SK-N-MC (cell line): ENCODE measurements around the gene PIK3CD.

Experiments used
- EZH2 ChIP-seq: fragments of 200-600 bp; sonication (generic); IDR thresholded peaks from one replicate; pipeline ENCODE4 v1.6.1; 2017; ENCODE audit warnings: antibody characterized with exemption
- POLR2AphosphoS5 ChIP-seq: IDR thresholded peaks from 2 replicates; pipeline ENCODE4 v1.6.1; 2012; ENCODE audit warnings: mild to moderate bottlenecking, low read depth, low read length, borderline replicate concordance

DNA sequence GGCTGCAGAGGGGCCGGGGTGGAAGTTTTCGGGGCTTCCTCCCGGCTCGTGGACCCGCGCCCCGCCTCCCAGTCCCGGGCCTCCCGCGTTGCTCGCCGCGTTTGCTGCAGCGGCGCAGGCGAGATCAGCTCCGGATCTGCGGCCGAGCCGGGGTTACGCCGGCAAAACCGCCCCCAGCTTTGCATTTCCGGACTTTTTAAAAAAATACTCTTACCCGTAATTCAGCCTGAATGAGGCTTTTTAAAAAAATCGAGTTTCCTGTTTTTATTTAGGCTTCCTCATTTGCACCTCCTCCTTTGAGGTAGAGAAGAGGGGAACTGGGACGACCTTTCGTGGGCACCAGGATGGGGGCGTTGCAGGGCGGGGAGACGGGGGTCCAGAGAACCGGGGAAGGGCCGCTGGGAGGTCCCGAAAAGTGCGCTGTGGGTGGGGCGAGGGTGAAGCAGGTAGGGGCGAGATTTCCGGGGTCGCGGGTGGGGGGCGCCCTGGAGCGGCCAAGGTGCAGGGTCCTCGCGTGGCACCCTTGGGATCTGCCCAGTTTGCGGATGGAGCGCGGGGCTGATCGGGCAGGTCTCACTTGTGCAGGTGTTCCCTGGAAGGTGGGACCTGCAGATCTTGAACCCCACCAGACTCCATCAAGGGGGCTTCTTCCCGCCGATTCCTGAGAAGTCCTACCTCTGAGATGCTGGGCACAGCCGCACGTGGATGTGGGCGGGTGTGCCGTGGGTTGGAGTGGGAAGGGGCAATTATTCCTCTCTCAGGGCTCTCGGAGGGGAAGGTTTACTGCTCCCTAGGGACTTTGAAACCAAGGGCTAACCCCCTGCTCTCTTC lies 1.1 kb downstream of the PIK3CD start:
- TF ChIP-seq POLR2AphosphoS5, result no peak
- TF ChIP-seq EZH2, result no peak
